H1 (cell line): ENCODE data around the gene UBAC1. TPM values are rescaled to one million over a fixed set of nuclear protein-coding genes. Genes with fewer than 3 reads are reported as not detected.

ENCODE experiments used
- polyA plus RNA-seq, 7 experiments: library from polyadenylated mRNA; depleted of rRNA in 3 of 7; stranded (reverse) in 5 of 7; unstranded in 2 of 7; fragments of >200 nt in 5 of 7; fragments of 200-250 nt in 2 of 7; gene quantifications; 1 replicate in 5 of 7; 2 replicates in 1 of 7; 4 replicates in 1 of 7; pipeline versions ENCODE4 v1.2.1 to v1.2.3, GENCODE V29; 2011 to 2013; ENCODE audit warnings: missing spikeins in 2 of 7, mixed read lengths in 2 of 7
- total RNA-seq: library from RNA; stranded (reverse); fragmentation: NEBNext Ultra II Directional; extraction: Animal tissue kit (Norgen Biotek cat#: 25700); gene quantifications from 2 replicates; pipeline ENCODE4 v1.2.1, GENCODE V29; 2021

Gene UBAC1
- total and polyA plus RNA-seq, 2 of the 8 experiments (the other 6 are each of a cell fraction or from before 2014, with no cell fraction given), result 59.3 to 85.2 TPM

Other genes starting within 250 kb of the UBAC1 start
- gene CAMSAP1, start 53.8 kb downstream of the UBAC1 start, total RNA-seq, result 43.1 and 44.0 TPM in 2 replicates
- 13.4 and 14.4 TPM in 2 replicates for gene CAMSAP1, start 53.8 kb downstream of the UBAC1 start, polyA plus RNA-seq (2011; rRNA removed)
- 13.6 and 14.0 TPM in 2 replicates for gene NACC2, start 133.9 kb upstream of the UBAC1 start, total RNA-seq
- gene NACC2, start 133.9 kb upstream of the UBAC1 start, polyA plus RNA-seq (2011; rRNA removed), result 8.3 and 14.9 TPM in 2 replicates
- gene TMEM250, start 157.5 kb upstream of the UBAC1 start, total RNA-seq, result 34.9 and 35.3 TPM in 2 replicates
- gene TMEM250, start 157.5 kb upstream of the UBAC1 start, polyA plus RNA-seq (2011; rRNA removed), result 22.3 and 36.1 TPM in 2 replicates
- not detected in 2 replicates for gene LHX3, start 243.8 kb upstream of the UBAC1 start, total RNA-seq
- 0.02 and 0.03 TPM in 2 replicates for gene LHX3, start 243.8 kb upstream of the UBAC1 start, polyA plus RNA-seq (2011; rRNA removed)